K562 (cell line): ENCODE measurements around the gene MEAF6. TPM values are rescaled to one million over a fixed set of nuclear protein-coding genes. Genes with fewer than 3 reads are reported as not detected.

ENCODE experiments used
- CCNT2 ChIP-seq: IDR thresholded peaks from 2 replicates; pipeline ENCODE4 v1.6.1; 2011; ENCODE audit warnings: borderline replicate concordance, low read depth, mild to moderate bottlenecking, moderate library complexity, mixed read lengths, low read length; ENCODE audit not compliant: insufficient read length; ENCODE audit errors: extremely low read depth
- ILF3 ChIP-seq: fragments of 450-650 bp; IDR thresholded peaks from 2 replicates; pipeline ENCODE4 v1.6.1; 2018; ENCODE audit warnings: antibody characterized with exemption, mild to moderate bottlenecking, moderate library complexity, borderline replicate concordance
- NCOA2 ChIP-seq, 2 experiments: fragments of 450-650 bp; IDR thresholded peaks; 2 replicates each; pipeline ENCODE4 v1.6.1; 2018; ENCODE audit warnings: mild to moderate bottlenecking in 2 of 2, moderate library complexity in 1 of 2; ENCODE audit not compliant: partially characterized antibody in 2 of 2
- PHF8 ChIP-seq: fragments of 200-600 bp; sonication (generic); IDR thresholded peaks from 2 replicates; pipeline ENCODE4 v1.6.1; 2012; ENCODE audit warnings: mixed run types, mild to moderate bottlenecking, inconsistent platforms, low read length, moderate library complexity, borderline replicate concordance
- PPARD ChIP-seq: fragments of 250-450 bp; sonication (Bioruptor Pico); IDR thresholded peaks from 2 replicates; pipeline ENCODE4 v1.8.0; 2022; ENCODE audit warnings: inconsistent platforms, mild to moderate bottlenecking, moderate library complexity
- RBBP5 ChIP-seq: fragments of 200-600 bp; sonication (generic); IDR thresholded peaks from 2 replicates; pipeline ENCODE4 v1.6.1; 2012; ENCODE audit warnings: borderline replicate concordance, mild to moderate bottlenecking, low read length, control low read depth, inconsistent platforms; ENCODE audit not compliant: insufficient read depth, poor library complexity, severe bottlenecking
- ZNF184 ChIP-seq: sonication (generic); formaldehyde crosslinking; IDR thresholded peaks from 2 replicates; pipeline ENCODE4 v1.5.0; 2020; ENCODE audit warnings: missing genetic modification reagents
- polyA plus RNA-seq, 8 experiments: library from polyadenylated mRNA; depleted of rRNA in 4 of 8; stranded (reverse) in 5 of 8; unstranded in 3 of 8; fragments of >200 nt; fragmentation: Nextera tagmentation in 2 of 8; fragmentation: Illumina TruSeq in 1 of 8; extraction: Ambion mirVana in 2 of 8; extraction: Trizol in 1 of 8; gene quantifications; 2 replicates each; pipeline versions ENCODE4 v1.2.1 to v1.2.3, GENCODE V29; 2011 to 2014; ENCODE audit warnings: inconsistent platforms in 1 of 8, missing spikeins in 1 of 8
- total RNA-seq, 7 experiments: library from RNA; depleted of rRNA in 6 of 7; stranded (reverse); fragments of >200 nt in 6 of 7; fragmentation: Illumina TruSeq in 2 of 7; extraction: Trizol in 2 of 7; gene quantifications; 2 replicates each; pipeline versions ENCODE4 v1.2.1 to v1.2.3, GENCODE V29; 2011 to 2021; ENCODE audit warnings: low replicate concordance in 1 of 7
- TF ChIP-seq, protein P1 (sequence below), 2 experiments: fragments of 450-650 bp in 1 of 2; sonication (generic) in 1 of 2; formaldehyde crosslinking in 1 of 2; IDR thresholded peaks in 1 of 2; conservative IDR thresholded peaks in 1 of 2; 2 replicates each; pipeline versions ENCODE4 v1.6.1 to v1.8.1; 2016 to 2023; ENCODE audit warnings: mild to moderate bottlenecking in 2 of 2, moderate library complexity in 2 of 2, inconsistent platforms in 1 of 2, missing genetic modification reagents in 1 of 2
- TF ChIP-seq, protein P2 (sequence below): sonication (generic); formaldehyde crosslinking; IDR thresholded peaks from 2 replicates; pipeline ENCODE4 v1.8.0; 2023; ENCODE audit warnings: missing genetic modification reagents, mild to moderate bottlenecking, borderline replicate concordance
- TF ChIP-seq, protein P3 (sequence below): sonication (generic); formaldehyde crosslinking; IDR thresholded peaks from 2 replicates; pipeline ENCODE4 v1.8.1; 2023; ENCODE audit warnings: mild to moderate bottlenecking, missing genetic modification reagents
- TF ChIP-seq, protein P4 (sequence below): fragments of 450-650 bp; IDR thresholded peaks from 2 replicates; pipeline ENCODE4 v1.6.1; 2016; ENCODE audit warnings: mild to moderate bottlenecking

Gene MEAF6
- total and polyA plus RNA-seq, 9 of the 15 experiments (the other 6 are each of a cell fraction or from before 2014, with no cell fraction given), result 55.0 to 151 (median 92.3) TPM

DNA sequence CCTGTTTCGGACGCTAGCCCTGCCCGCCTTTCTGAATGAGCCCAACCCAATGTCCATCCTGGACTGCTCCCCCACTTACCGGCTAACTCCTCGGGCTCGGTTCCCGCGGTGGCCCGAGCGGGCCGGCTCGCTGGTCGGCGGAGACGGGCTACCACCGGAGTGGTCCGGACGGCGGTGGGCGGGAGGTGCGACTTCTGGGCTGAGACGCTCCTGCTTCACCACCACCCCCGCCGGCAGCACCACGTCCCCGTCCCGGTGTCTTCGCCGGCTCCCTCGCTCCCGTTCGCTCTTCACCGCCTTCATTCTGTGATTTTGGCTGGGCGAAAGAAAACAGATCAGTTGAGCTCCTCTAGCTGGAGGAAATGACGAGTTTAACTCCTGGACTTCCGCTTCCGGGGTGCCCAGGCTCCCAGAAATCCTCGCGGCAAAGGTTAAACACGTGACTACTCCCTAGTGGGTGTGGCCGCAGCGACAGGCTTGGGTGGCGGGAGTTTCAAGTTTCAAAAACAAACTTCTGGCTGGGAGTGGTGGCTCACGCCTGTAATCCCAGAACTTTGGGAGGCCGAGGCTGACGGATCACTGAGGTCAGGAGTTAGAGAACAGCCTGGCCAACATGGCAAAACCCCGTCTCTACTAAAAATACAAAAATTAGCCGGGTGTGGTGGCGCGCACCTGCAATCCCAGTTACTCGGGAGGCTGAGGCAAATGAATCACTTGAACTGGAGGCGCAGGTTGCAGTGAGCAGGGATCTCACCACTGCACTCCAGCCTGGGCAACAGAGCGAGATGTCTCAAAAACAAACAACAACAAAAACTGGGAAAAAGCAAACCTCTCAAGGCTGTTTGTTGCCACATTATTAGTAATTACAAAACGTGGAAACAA, 39.6 kb upstream of the MEAF6 start, which contains the start of gene SNIP1 (continued):
- no peak for TF ChIP-seq CCNT2
- no peak for TF ChIP-seq PPARD (CRISPR knock-in tag)
- TF ChIP-seq, protein P1, sequence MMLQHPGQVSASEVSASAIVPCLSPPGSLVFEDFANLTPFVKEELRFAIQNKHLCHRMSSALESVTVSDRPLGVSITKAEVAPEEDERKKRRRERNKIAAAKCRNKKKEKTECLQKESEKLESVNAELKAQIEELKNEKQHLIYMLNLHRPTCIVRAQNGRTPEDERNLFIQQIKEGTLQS (IDR thresholded peaks at IDR 0.05), result peak; percentile 23; the same call in 1 of the 2 replicates
- TF ChIP-seq, protein P1 (CRISPR knock-in tag; conservative IDR thresholded peaks at IDR 0.05), result peak; percentile 86; the same call in 1 of the 2 replicates
- peak; percentile 98 for TF ChIP-seq RBBP5
- peak; percentile 97 for TF ChIP-seq PHF8
- TF ChIP-seq, protein P2, sequence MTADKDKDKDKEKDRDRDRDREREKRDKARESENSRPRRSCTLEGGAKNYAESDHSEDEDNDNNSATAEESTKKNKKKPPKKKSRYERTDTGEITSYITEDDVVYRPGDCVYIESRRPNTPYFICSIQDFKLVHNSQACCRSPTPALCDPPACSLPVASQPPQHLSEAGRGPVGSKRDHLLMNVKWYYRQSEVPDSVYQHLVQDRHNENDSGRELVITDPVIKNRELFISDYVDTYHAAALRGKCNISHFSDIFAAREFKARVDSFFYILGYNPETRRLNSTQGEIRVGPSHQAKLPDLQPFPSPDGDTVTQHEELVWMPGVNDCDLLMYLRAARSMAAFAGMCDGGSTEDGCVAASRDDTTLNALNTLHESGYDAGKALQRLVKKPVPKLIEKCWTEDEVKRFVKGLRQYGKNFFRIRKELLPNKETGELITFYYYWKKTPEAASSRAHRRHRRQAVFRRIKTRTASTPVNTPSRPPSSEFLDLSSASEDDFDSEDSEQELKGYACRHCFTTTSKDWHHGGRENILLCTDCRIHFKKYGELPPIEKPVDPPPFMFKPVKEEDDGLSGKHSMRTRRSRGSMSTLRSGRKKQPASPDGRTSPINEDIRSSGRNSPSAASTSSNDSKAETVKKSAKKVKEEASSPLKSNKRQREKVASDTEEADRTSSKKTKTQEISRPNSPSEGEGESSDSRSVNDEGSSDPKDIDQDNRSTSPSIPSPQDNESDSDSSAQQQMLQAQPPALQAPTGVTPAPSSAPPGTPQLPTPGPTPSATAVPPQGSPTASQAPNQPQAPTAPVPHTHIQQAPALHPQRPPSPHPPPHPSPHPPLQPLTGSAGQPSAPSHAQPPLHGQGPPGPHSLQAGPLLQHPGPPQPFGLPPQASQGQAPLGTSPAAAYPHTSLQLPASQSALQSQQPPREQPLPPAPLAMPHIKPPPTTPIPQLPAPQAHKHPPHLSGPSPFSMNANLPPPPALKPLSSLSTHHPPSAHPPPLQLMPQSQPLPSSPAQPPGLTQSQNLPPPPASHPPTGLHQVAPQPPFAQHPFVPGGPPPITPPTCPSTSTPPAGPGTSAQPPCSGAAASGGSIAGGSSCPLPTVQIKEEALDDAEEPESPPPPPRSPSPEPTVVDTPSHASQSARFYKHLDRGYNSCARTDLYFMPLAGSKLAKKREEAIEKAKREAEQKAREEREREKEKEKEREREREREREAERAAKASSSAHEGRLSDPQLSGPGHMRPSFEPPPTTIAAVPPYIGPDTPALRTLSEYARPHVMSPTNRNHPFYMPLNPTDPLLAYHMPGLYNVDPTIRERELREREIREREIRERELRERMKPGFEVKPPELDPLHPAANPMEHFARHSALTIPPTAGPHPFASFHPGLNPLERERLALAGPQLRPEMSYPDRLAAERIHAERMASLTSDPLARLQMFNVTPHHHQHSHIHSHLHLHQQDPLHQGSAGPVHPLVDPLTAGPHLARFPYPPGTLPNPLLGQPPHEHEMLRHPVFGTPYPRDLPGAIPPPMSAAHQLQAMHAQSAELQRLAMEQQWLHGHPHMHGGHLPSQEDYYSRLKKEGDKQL (CRISPR knock-in tag), result no peak
- TF ChIP-seq, protein P3, sequence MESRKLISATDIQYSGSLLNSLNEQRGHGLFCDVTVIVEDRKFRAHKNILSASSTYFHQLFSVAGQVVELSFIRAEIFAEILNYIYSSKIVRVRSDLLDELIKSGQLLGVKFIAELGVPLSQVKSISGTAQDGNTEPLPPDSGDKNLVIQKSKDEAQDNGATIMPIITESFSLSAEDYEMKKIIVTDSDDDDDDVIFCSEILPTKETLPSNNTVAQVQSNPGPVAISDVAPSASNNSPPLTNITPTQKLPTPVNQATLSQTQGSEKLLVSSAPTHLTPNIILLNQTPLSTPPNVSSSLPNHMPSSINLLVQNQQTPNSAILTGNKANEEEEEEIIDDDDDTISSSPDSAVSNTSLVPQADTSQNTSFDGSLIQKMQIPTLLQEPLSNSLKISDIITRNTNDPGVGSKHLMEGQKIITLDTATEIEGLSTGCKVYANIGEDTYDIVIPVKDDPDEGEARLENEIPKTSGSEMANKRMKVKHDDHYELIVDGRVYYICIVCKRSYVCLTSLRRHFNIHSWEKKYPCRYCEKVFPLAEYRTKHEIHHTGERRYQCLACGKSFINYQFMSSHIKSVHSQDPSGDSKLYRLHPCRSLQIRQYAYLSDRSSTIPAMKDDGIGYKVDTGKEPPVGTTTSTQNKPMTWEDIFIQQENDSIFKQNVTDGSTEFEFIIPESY (CRISPR knock-in tag), result peak; percentile 12; the same call in 1 of the 2 replicates
- TF ChIP-seq, protein P4, sequence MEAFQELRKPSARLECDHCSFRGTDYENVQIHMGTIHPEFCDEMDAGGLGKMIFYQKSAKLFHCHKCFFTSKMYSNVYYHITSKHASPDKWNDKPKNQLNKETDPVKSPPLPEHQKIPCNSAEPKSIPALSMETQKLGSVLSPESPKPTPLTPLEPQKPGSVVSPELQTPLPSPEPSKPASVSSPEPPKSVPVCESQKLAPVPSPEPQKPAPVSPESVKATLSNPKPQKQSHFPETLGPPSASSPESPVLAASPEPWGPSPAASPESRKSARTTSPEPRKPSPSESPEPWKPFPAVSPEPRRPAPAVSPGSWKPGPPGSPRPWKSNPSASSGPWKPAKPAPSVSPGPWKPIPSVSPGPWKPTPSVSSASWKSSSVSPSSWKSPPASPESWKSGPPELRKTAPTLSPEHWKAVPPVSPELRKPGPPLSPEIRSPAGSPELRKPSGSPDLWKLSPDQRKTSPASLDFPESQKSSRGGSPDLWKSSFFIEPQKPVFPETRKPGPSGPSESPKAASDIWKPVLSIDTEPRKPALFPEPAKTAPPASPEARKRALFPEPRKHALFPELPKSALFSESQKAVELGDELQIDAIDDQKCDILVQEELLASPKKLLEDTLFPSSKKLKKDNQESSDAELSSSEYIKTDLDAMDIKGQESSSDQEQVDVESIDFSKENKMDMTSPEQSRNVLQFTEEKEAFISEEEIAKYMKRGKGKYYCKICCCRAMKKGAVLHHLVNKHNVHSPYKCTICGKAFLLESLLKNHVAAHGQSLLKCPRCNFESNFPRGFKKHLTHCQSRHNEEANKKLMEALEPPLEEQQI, result peak; percentile 97
- no peak for TF ChIP-seq ILF3
- TF ChIP-seq ZNF184, result no peak
- TF ChIP-seq NCOA2 (IDR thresholded peaks at IDR 0.05; ENCODE audit: partially characterized antibody in 2 of 2), result no peak
